HepG2 (cell line): Measurements from ENCODE around the gene PPFIA3. TPM values are rescaled to one million over a fixed set of nuclear protein-coding genes. Genes with fewer than 3 reads are reported as not detected.

ENCODE experiments used
- ARID2 ChIP-seq: sonication (generic); formaldehyde crosslinking; IDR thresholded peaks from 2 replicates; pipeline ENCODE4 v1.8.1; 2022; ENCODE audit warnings: mild to moderate bottlenecking, missing genetic modification reagents, borderline replicate concordance
- ESRRA ChIP-seq: sonication (generic); formaldehyde crosslinking; IDR thresholded peaks from 2 replicates; pipeline ENCODE4 v1.5.1; 2020; ENCODE audit warnings: mild to moderate bottlenecking, low read depth, missing genetic modification reagents
- ETV5 ChIP-seq: IDR thresholded peaks from 2 replicates; pipeline ENCODE4 v1.6.1; 2018; ENCODE audit warnings: missing biosample characterization, missing genetic modification reagents, inconsistent platforms, borderline replicate concordance
- GPN1 ChIP-seq: sonication (generic); formaldehyde crosslinking; IDR thresholded peaks from 2 replicates; pipeline ENCODE4 v1.5.1; 2020; ENCODE audit warnings: missing genetic modification reagents, borderline replicate concordance
- HNRNPH1 ChIP-seq: fragments of 200-400 bp; formaldehyde crosslinking; optimal IDR thresholded peaks from 2 replicates; pipeline ENCODE3; 2017; ENCODE audit warnings: mild to moderate bottlenecking, low read depth, low read length
- KAT7 ChIP-seq: IDR thresholded peaks from 2 replicates; pipeline ENCODE4 v1.6.1; 2018; ENCODE audit warnings: borderline replicate concordance, missing compliant biosample characterization
- KDM5A ChIP-seq: fragments of 200-600 bp; sonication (generic); IDR thresholded peaks from 2 replicates; pipeline ENCODE4 v1.7.0; 2018; ENCODE audit warnings: antibody characterized with exemption, mild to moderate bottlenecking, low read length, borderline replicate concordance
- KLF15 ChIP-seq: sonication (generic); formaldehyde crosslinking; IDR thresholded peaks from 2 replicates; pipeline ENCODE4 v1.8.1; 2023; ENCODE audit warnings: borderline replicate concordance, mild to moderate bottlenecking, inconsistent platforms, missing genetic modification reagents, mixed read lengths
- NFRKB ChIP-seq: fragments of 450-650 bp; IDR thresholded peaks from 2 replicates; pipeline ENCODE4 v1.6.1; 2017
- RFX5 ChIP-seq: IDR thresholded peaks from 2 replicates; pipeline ENCODE4 v1.6.1; 2011; ENCODE audit warnings: low read depth, low read length, improper control_type of control experiment
- SRSF4 ChIP-seq: fragments of 200-400 bp; formaldehyde crosslinking; IDR thresholded peaks from one replicate; pipeline ENCODE4 v1.6.1; 2018; ENCODE audit warnings: mild to moderate bottlenecking, low read depth, low read length, moderate library complexity; ENCODE audit not compliant: poor library complexity, severe bottlenecking
- ZNF10 ChIP-seq: sonication (generic); formaldehyde crosslinking; IDR thresholded peaks from 2 replicates; pipeline ENCODE4 v1.4.0; 2020; ENCODE audit warnings: mild to moderate bottlenecking, low read depth, missing genetic modification reagents, borderline replicate concordance
- ZNF543 ChIP-seq: sonication (generic); formaldehyde crosslinking; IDR thresholded peaks from 2 replicates; pipeline ENCODE4 v1.4.0; 2020; ENCODE audit warnings: mild to moderate bottlenecking, missing genetic modification reagents
- ZSCAN29 ChIP-seq: sonication (generic); formaldehyde crosslinking; conservative IDR thresholded peaks from 2 replicates; pipeline ENCODE4 v1.4.0; 2020; ENCODE audit warnings: mild to moderate bottlenecking, missing genetic modification reagents
- polyA plus RNA-seq, 8 experiments: library from polyadenylated mRNA; depleted of rRNA in 3 of 8; stranded (reverse) in 7 of 8; unstranded in 1 of 8; fragments of >200 nt; fragmentation: Illumina TruSeq in 4 of 8; extraction: Trizol in 4 of 8; gene quantifications; 2 replicates each; pipeline versions ENCODE4 v1.2.1 to v1.2.3, GENCODE V29; 2011 to 2016; ENCODE audit warnings: low read depth in 4 of 8, missing spikeins in 1 of 8, mixed read lengths in 1 of 8; ENCODE audit not compliant: insufficient read depth in 1 of 8
- total RNA-seq, 5 experiments: library from RNA; depleted of rRNA; stranded (reverse); fragments of >200 nt; fragmentation: Illumina TruSeq; extraction: Trizol; gene quantifications; 2 replicates each; pipeline ENCODE4 v1.2.3, GENCODE V29; 2016; ENCODE audit warnings: low read depth in 1 of 5
- TF ChIP-seq, protein P1 (sequence below): sonication (generic); formaldehyde crosslinking; IDR thresholded peaks from 2 replicates; pipeline ENCODE4 v1.5.0; 2020; ENCODE audit warnings: missing genetic modification reagents, mild to moderate bottlenecking, borderline replicate concordance
- TF ChIP-seq, protein P2 (sequence below): sonication (generic); formaldehyde crosslinking; IDR thresholded peaks from 2 replicates; pipeline ENCODE4 v1.5.0; 2020; ENCODE audit warnings: mild to moderate bottlenecking, low read depth, missing genetic modification reagents, borderline replicate concordance
- TF ChIP-seq, protein P3 (sequence below), 2 experiments: sonication (generic) in 1 of 2; formaldehyde crosslinking in 1 of 2; IDR thresholded peaks; 2 replicates each; pipeline versions ENCODE4 v1.5.1 to v1.6.1; 2011 to 2020; ENCODE audit warnings: borderline replicate concordance in 1 of 2, low read depth in 1 of 2, low read length in 1 of 2, mild to moderate bottlenecking in 1 of 2, missing genetic modification reagents in 1 of 2, moderate library complexity in 1 of 2
- TF ChIP-seq, protein P4 (sequence below): sonication (generic); formaldehyde crosslinking; IDR thresholded peaks from 2 replicates; pipeline ENCODE4 v1.5.0; 2020; ENCODE audit warnings: mild to moderate bottlenecking, missing genetic modification reagents, borderline replicate concordance

PPFIA3 gene
- total and polyA plus RNA-seq, 2 of the 13 experiments (the other 11 are each of a cell fraction or from before 2014, with no cell fraction given) = 6.7 to 8.6 TPM

DNA sequence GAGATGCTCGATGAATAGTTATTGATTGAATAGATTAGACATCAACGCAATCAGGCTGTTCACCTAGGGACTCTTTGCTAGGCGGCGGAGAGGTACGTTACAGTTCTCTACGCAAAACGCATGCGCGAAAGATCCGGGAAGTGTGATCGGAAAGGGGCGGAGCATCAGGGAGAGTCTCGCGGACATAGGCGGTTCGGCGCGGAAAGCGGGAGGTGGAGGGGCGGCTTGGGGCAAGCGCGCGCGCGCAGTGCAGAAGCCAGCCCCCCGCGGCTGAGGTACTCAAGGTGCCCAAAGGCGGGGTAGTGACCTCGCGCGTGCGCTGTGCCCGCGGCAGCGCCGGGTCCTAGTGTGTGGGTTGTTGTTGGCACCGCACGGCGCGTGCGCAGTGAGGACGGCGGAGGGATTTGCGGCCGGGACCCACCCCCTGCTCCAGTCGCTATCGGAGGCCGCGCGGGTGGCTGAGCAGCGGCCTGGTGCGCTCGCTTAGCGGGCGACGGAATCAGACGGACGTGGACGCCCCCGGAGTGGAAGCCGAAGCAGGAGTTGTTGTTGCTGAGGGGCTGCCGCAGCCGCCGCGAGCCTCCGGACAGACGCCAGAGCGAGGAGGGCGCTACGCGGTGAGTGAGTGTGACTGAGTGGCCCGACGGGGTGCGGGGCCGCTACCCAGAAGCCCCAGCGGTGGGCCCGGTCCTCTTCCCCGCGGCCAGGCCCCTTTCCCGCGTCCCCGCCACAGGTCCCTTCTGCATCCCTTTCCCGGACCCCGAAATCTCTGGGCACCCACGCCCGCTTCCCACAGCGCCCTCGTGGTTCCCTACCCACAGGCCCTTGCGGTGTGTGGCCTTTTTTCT is 34.1 kb upstream of the PPFIA3 start, which contains the start of gene SNRNP70 (continued):
- TF ChIP-seq, protein P1, sequence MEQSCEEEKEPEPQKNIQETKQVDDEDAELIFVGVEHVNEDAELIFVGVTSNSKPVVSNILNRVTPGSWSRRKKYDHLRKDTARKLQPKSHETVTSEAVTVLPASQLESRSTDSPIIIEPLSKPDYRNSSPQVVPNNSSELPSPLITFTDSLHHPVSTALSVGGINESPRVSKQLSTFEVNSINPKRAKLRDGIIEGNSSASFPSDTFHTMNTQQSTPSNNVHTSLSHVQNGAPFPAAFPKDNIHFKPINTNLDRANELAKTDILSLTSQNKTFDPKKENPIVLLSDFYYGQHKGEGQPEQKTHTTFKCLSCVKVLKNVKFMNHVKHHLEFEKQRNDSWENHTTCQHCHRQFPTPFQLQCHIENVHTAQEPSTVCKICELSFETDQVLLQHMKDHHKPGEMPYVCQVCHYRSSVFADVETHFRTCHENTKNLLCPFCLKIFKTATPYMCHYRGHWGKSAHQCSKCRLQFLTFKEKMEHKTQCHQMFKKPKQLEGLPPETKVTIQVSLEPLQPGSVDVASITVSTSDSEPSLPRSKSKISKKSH (CRISPR knock-in tag) = peak; percentile 93
- no peak for TF ChIP-seq RFX5
- TF ChIP-seq, protein P2, sequence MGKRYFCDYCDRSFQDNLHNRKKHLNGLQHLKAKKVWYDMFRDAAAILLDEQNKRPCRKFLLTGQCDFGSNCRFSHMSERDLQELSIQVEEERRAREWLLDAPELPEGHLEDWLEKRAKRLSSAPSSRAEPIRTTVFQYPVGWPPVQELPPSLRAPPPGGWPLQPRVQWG (CRISPR knock-in tag) = no peak
- no peak for TF ChIP-seq ESRRA (CRISPR knock-in tag)
- no peak for TF ChIP-seq ARID2
- peak; percentile 89; the same call in 1 of the 2 replicates for TF ChIP-seq ZNF543 (CRISPR knock-in tag)
- no peak; the same call in 1 of the 2 replicates for TF ChIP-seq ZSCAN29 (CRISPR knock-in tag)
- peak; percentile 90; the same call in 1 of the 2 replicates for TF ChIP-seq KAT7 (CRISPR knock-in tag)
- TF ChIP-seq HNRNPH1 = no peak
- TF ChIP-seq ETV5 (CRISPR knock-in tag) = peak; percentile 12; the same call in 1 of the 2 replicates
- TF ChIP-seq KDM5A = peak; percentile 76
- TF ChIP-seq, protein P3, sequence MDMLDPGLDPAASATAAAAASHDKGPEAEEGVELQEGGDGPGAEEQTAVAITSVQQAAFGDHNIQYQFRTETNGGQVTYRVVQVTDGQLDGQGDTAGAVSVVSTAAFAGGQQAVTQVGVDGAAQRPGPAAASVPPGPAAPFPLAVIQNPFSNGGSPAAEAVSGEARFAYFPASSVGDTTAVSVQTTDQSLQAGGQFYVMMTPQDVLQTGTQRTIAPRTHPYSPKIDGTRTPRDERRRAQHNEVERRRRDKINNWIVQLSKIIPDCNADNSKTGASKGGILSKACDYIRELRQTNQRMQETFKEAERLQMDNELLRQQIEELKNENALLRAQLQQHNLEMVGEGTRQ (IDR thresholded peaks at IDR 0.05; ENCODE audit: low read depth, low read length) = no peak
- TF ChIP-seq, protein P3 (CRISPR knock-in tag; IDR thresholded peaks at IDR 0.05; ENCODE audit: borderline replicate concordance) = peak; percentile 35; the same call in 1 of the 2 replicates
- TF ChIP-seq GPN1 (CRISPR knock-in tag) = 0 out of 2 replicates have a peak, but pooled peaks have one; percentile 33
- no peak for TF ChIP-seq SRSF4
- TF ChIP-seq NFRKB = no peak
- no peak for TF ChIP-seq ZNF10 (CRISPR knock-in tag)
- TF ChIP-seq, protein P4, sequence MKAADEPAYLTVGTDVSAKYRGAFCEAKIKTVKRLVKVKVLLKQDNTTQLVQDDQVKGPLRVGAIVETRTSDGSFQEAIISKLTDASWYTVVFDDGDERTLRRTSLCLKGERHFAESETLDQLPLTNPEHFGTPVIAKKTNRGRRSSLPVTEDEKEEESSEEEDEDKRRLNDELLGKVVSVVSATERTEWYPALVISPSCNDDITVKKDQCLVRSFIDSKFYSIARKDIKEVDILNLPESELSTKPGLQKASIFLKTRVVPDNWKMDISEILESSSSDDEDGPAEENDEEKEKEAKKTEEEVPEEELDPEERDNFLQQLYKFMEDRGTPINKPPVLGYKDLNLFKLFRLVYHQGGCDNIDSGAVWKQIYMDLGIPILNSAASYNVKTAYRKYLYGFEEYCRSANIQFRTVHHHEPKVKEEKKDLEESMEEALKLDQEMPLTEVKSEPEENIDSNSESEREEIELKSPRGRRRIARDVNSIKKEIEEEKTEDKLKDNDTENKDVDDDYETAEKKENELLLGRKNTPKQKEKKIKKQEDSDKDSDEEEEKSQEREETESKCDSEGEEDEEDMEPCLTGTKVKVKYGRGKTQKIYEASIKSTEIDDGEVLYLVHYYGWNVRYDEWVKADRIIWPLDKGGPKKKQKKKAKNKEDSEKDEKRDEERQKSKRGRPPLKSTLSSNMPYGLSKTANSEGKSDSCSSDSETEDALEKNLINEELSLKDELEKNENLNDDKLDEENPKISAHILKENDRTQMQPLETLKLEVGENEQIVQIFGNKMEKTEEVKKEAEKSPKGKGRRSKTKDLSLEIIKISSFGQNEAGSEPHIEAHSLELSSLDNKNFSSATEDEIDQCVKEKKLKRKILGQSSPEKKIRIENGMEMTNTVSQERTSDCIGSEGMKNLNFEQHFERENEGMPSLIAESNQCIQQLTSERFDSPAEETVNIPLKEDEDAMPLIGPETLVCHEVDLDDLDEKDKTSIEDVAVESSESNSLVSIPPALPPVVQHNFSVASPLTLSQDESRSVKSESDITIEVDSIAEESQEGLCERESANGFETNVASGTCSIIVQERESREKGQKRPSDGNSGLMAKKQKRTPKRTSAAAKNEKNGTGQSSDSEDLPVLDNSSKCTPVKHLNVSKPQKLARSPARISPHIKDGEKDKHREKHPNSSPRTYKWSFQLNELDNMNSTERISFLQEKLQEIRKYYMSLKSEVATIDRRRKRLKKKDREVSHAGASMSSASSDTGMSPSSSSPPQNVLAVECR (CRISPR knock-in tag) = peak; percentile 94; the same call in 1 of the 2 replicates
- no peak for TF ChIP-seq KLF15 (CRISPR knock-in tag)
